ENCODE results near the gene STIP1. TPM values are rescaled to one million over a fixed set of nuclear protein-coding genes. Genes with fewer than 3 reads are reported as not detected.

STIP1 gene
- total and polyA plus RNA-seq, 9 of the 15 experiments (the other 6 are each of a cell fraction or from before 2014, with no cell fraction given), result 58.1 to 465 (median 346) TPM

DNA sequence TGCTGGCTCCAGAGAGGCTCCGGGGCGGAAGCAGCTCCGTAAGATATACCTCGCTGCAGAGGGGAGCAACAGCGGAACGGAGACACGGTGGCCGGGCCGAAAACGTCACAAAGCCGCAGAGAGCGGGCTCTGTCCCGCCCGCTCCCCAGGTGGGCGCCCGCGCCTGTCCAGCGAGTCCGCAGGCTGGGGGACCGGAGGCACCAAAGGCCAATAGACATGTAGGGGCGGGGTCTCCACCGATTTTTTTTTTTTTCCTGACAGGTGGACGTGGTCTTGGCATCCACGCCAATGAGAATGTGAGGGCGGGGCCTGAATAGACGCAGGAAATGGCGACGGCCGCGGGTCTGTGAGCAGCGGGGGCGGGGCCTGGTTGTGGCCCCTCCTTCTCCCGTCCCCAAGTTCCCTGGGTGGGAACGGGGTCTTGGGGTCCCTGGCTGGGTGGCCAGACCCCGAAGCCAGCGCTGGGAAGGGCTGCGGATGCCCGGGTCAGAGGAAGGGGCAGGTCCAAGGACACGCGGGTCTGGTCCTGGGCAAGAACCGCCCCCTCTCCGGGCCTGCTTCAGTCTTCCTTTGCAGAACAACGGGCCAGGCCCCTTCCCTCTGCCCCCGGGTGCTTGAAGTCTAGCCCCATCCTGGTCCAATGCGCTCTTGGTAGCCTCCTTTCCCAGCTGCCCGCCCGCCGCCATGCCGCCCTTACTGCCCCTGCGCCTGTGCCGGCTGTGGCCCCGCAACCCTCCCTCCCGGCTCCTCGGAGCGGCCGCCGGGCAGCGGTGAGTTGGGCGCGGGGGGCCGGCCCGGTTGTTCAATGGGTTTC is 44.4 kb downstream of the STIP1 start, which contains the start of gene DNAJC4 (continued):
- TF ChIP-seq POLR2AphosphoS2 (IDR thresholded peaks at IDR 0.05; ENCODE audit: low read length) (peak; percentile 95), ZNF586 (CRISPR knock-in tag; conservative IDR thresholded peaks at IDR 0.05) (no peak), SRSF1 (IDR thresholded peaks at IDR 0.05; ENCODE audit: low read depth, low read length) (no peak), RBM22 (IDR thresholded peaks at IDR 0.05; ENCODE audit: low read depth, low read length, poor library complexity, severe bottlenecking) (no peak), NCOA4 (IDR thresholded peaks at IDR 0.05; ENCODE audit: partially characterized antibody) (no peak), ZNF764 (CRISPR knock-in tag; IDR thresholded peaks at IDR 0.05; ENCODE audit: low read depth) (no peak; the same call in 1 of the 2 replicates), ZNF717 (CRISPR knock-in tag; IDR thresholded peaks at IDR 0.05) (no peak), RBM39 (optimal IDR thresholded peaks at IDR 0.05; ENCODE audit: low read depth, low read length) (no peak), GTF2A2 (tag; IDR thresholded peaks at IDR 0.05) (no peak), RBFOX2 (IDR thresholded peaks at IDR 0.05; ENCODE audit: low read depth, low read length) (peak; percentile 78), CBX3 (IDR thresholded peaks at IDR 0.05; ENCODE audit: borderline replicate concordance in 1 of 2, low read length in 2 of 2) (no peak), RNF2 (IDR thresholded peaks at IDR 0.05) (0 out of 2 replicates have a peak, but pooled peaks have one; percentile 14), SMARCC2 (IDR thresholded peaks at IDR 0.05; ENCODE audit: low read depth) (no peak), CBX1 (IDR thresholded peaks at IDR 0.05; ENCODE audit: low read depth) (peak; percentile 40), ZNF445 (CRISPR knock-in tag; IDR thresholded peaks at IDR 0.05; ENCODE audit: low read depth) (no peak), TCF3 (CRISPR knock-in tag; IDR thresholded peaks at IDR 0.05) (0 out of 2 replicates have a peak, but pooled peaks have one; percentile 6)
- TF ChIP-seq, protein P1, sequence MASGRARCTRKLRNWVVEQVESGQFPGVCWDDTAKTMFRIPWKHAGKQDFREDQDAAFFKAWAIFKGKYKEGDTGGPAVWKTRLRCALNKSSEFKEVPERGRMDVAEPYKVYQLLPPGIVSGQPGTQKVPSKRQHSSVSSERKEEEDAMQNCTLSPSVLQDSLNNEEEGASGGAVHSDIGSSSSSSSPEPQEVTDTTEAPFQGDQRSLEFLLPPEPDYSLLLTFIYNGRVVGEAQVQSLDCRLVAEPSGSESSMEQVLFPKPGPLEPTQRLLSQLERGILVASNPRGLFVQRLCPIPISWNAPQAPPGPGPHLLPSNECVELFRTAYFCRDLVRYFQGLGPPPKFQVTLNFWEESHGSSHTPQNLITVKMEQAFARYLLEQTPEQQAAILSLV (tag; IDR thresholded peaks at IDR 0.05), result no peak
- TF ChIP-seq, protein P2, sequence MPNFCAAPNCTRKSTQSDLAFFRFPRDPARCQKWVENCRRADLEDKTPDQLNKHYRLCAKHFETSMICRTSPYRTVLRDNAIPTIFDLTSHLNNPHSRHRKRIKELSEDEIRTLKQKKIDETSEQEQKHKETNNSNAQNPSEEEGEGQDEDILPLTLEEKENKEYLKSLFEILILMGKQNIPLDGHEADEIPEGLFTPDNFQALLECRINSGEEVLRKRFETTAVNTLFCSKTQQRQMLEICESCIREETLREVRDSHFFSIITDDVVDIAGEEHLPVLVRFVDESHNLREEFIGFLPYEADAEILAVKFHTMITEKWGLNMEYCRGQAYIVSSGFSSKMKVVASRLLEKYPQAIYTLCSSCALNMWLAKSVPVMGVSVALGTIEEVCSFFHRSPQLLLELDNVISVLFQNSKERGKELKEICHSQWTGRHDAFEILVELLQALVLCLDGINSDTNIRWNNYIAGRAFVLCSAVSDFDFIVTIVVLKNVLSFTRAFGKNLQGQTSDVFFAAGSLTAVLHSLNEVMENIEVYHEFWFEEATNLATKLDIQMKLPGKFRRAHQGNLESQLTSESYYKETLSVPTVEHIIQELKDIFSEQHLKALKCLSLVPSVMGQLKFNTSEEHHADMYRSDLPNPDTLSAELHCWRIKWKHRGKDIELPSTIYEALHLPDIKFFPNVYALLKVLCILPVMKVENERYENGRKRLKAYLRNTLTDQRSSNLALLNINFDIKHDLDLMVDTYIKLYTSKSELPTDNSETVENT (CRISPR knock-in tag; IDR thresholded peaks at IDR 0.05), result 0 out of 2 replicates have a peak, but pooled peaks have one; percentile 50
- TF ChIP-seq, protein P3, sequence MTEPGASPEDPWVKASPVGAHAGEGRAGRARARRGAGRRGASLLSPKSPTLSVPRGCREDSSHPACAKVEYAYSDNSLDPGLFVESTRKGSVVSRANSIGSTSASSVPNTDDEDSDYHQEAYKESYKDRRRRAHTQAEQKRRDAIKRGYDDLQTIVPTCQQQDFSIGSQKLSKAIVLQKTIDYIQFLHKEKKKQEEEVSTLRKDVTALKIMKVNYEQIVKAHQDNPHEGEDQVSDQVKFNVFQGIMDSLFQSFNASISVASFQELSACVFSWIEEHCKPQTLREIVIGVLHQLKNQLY (CRISPR knock-in tag; conservative IDR thresholded peaks at IDR 0.05), result no peak
- TF ChIP-seq, protein P4, sequence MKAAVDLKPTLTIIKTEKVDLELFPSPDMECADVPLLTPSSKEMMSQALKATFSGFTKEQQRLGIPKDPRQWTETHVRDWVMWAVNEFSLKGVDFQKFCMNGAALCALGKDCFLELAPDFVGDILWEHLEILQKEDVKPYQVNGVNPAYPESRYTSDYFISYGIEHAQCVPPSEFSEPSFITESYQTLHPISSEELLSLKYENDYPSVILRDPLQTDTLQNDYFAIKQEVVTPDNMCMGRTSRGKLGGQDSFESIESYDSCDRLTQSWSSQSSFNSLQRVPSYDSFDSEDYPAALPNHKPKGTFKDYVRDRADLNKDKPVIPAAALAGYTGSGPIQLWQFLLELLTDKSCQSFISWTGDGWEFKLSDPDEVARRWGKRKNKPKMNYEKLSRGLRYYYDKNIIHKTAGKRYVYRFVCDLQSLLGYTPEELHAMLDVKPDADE (conservative IDR thresholded peaks at IDR 0.05; ENCODE audit: control insufficient read depth, low read depth, low read length), result 0 out of 2 replicates have a peak, but pooled peaks have one; percentile 22
- TF ChIP-seq, protein P5, sequence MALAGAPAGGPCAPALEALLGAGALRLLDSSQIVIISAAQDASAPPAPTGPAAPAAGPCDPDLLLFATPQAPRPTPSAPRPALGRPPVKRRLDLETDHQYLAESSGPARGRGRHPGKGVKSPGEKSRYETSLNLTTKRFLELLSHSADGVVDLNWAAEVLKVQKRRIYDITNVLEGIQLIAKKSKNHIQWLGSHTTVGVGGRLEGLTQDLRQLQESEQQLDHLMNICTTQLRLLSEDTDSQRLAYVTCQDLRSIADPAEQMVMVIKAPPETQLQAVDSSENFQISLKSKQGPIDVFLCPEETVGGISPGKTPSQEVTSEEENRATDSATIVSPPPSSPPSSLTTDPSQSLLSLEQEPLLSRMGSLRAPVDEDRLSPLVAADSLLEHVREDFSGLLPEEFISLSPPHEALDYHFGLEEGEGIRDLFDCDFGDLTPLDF (CRISPR knock-in tag; IDR thresholded peaks at IDR 0.05), result peak; percentile 42; the same call in 1 of the 2 replicates
